Endothelial cell of umbilical vein (primary cell): ENCODE data around the gene ARF1. TPM values are rescaled to one million over a fixed set of nuclear protein-coding genes. Genes with fewer than 3 reads are reported as not detected.

Experiments
- BruUV-seq: library from RNA; stranded (reverse); fragments of 400-500 nt; replicated peaks from 2 replicates; lab custom pipeline; 2021; lab: Mats Ljungman, UMichigan
- CTCF ChIA-PET: fragments of 300-600, 350-600 bp; sonication (Branson Sonifier 250); formaldehyde crosslinking; loops from one replicate; lab custom pipeline; 2021; ENCODE audit warnings: antibody characterized with exemption, inconsistent platforms; lab: Charles Lee
- POLR2A ChIA-PET: fragments of 300-600, 350-600 bp; sonication (Branson Sonifier 250); formaldehyde crosslinking; loops from one replicate; lab custom pipeline; 2021; ENCODE audit warnings: antibody characterized with exemption, inconsistent platforms; lab: Charles Lee
- DNase-seq: peaks from one replicate; pipeline ENCODE4 v3.0.0-alpha.2; 2011; ENCODE audit warnings: low read depth, low spot score
- FAIRE-seq: peaks from 2 replicates; lab custom pipeline; 2011; peaks lifted over from hg19 to GRCh38; lab: Jason Lieb, UNC
- H2AFZ ChIP-seq: 2 replicates; pipeline ENCODE4 v1.6.0; 2012; ENCODE audit warnings: low read depth, low read length, control low read depth, inconsistent platforms
- H3K27ac ChIP-seq: 2 replicates; pipeline ENCODE4 v1.5.1; 2011; ENCODE audit warnings: low read depth, mild to moderate bottlenecking, control low read depth, low read length, moderate library complexity; ENCODE audit not compliant: insufficient read depth
- H3K27me3 ChIP-seq, 2 experiments: 2 replicates each; pipeline versions ENCODE4 v1.6.0 to v1.6.1; 2011; ENCODE audit warnings: low read length in 2 of 2, mixed read lengths in 1 of 2; ENCODE audit not compliant: control insufficient read depth in 2 of 2, insufficient read depth in 2 of 2
- H3K36me3 ChIP-seq, 2 experiments: 2 replicates in 1 of 2; 3 replicates in 1 of 2; pipeline ENCODE4 v1.5.1; 2011; ENCODE audit warnings: low read length in 2 of 2, mild to moderate bottlenecking in 1 of 2, moderate library complexity in 1 of 2; ENCODE audit not compliant: control insufficient read depth in 2 of 2, insufficient read depth in 2 of 2; ENCODE audit errors: extremely low read depth in 1 of 2
- H3K4me1 ChIP-seq: 3 replicates; pipeline ENCODE4 v1.5.1; 2011; ENCODE audit warnings: mild to moderate bottlenecking, low read length; ENCODE audit not compliant: control insufficient read depth, insufficient read depth; ENCODE audit errors: extremely low read depth
- H3K4me2 ChIP-seq: 2 replicates; pipeline ENCODE4 v1.6.1; 2011; ENCODE audit warnings: low read length, control low read depth, mixed read lengths; ENCODE audit not compliant: insufficient read depth
- H3K4me3 ChIP-seq, 3 experiments: fragments of 200-600 bp in 1 of 3; sonication (generic), shearing (Covaris generic) in 1 of 3; replicated peaks in 1 of 3; 2 replicates each; pipeline ENCODE4 v1.5.1; 2011 to 2016; ENCODE audit warnings: control low read depth in 3 of 3, low read length in 3 of 3, mild to moderate bottlenecking in 2 of 3, inconsistent platforms in 1 of 3, low read depth in 1 of 3, moderate library complexity in 1 of 3; ENCODE audit not compliant: insufficient read depth in 1 of 3
- H3K79me2 ChIP-seq: 2 replicates; pipeline ENCODE4 v1.6.0; 2012; ENCODE audit warnings: low read length, inconsistent platforms; ENCODE audit not compliant: control insufficient read depth, insufficient read depth
- H3K9ac ChIP-seq: replicated peaks from 2 replicates; pipeline ENCODE3; 2011; ENCODE audit warnings: low read length, control low read depth; ENCODE audit not compliant: insufficient read depth; ENCODE audit errors: extremely low read depth
- H3K9me1 ChIP-seq: replicated peaks from 3 replicates; pipeline ENCODE4 v1.6.0; 2011; ENCODE audit warnings: mild to moderate bottlenecking, low read length; ENCODE audit not compliant: control insufficient read depth, insufficient read depth; ENCODE audit errors: extremely low read depth
- H3K9me3 ChIP-seq: replicated peaks from 2 replicates; pipeline ENCODE4 v1.5.1; 2012; ENCODE audit warnings: low read length, inconsistent platforms; ENCODE audit not compliant: control insufficient read depth, insufficient read depth
- H4K20me1 ChIP-seq: replicated peaks from 2 replicates; pipeline ENCODE3; 2011; ENCODE audit warnings: mild to moderate bottlenecking, low read length; ENCODE audit not compliant: control insufficient read depth, insufficient read depth; ENCODE audit errors: extremely low read depth
- CTCF ChIP-seq, 2 donors: IDR thresholded peaks; 1 replicate in 1 of 2; 2 replicates in 1 of 2; pipeline ENCODE4 v1.5.1; 2011; ENCODE audit warnings: low read length in 2 of 2, mild to moderate bottlenecking in 2 of 2, moderate library complexity in 2 of 2, control low read depth in 1 of 2, inconsistent platforms in 1 of 2, low read depth in 1 of 2; ENCODE audit not compliant: insufficient read depth in 1 of 2; ENCODE audit errors: extremely low read depth in 1 of 2
- EZH2 ChIP-seq: IDR thresholded peaks from 2 replicates; pipeline ENCODE4 v1.6.1; 2012; ENCODE audit warnings: borderline replicate concordance, low read depth, mild to moderate bottlenecking, moderate library complexity, low read length, inconsistent platforms; ENCODE audit not compliant: severe bottlenecking
- FOS ChIP-seq: IDR thresholded peaks from 2 replicates; pipeline ENCODE4 v1.6.1; 2011; ENCODE audit warnings: mild to moderate bottlenecking, low read length, moderate library complexity, borderline replicate concordance; ENCODE audit not compliant: insufficient read depth
- GATA2 ChIP-seq: IDR thresholded peaks from 2 replicates; pipeline ENCODE4 v1.7.0; 2011; ENCODE audit warnings: low read depth, mild to moderate bottlenecking, moderate library complexity, mixed read lengths, low read length; ENCODE audit not compliant: insufficient read length, insufficient read depth
- JUN ChIP-seq: IDR thresholded peaks from 2 replicates; pipeline ENCODE4 v1.6.1; 2011; ENCODE audit warnings: borderline replicate concordance, low read depth; ENCODE audit not compliant: insufficient read length, insufficient read depth
- MAX ChIP-seq: IDR thresholded peaks from 2 replicates; pipeline ENCODE4 v1.6.1; 2011; ENCODE audit not compliant: insufficient read depth, insufficient read length
- MYC ChIP-seq: IDR thresholded peaks from one replicate; pipeline ENCODE4 v1.6.1; 2011; ENCODE audit warnings: mild to moderate bottlenecking, low read depth, low read length
- POLR2A ChIP-seq: IDR thresholded peaks from 2 replicates; pipeline ENCODE4 v1.6.1; 2012; ENCODE audit warnings: low read depth, mild to moderate bottlenecking, control low read depth, low read length
- POLR2AphosphoS5 ChIP-seq: IDR thresholded peaks from 2 replicates; pipeline ENCODE4 v1.6.1; 2012; ENCODE audit warnings: low read depth, mild to moderate bottlenecking, control low read depth, low read length, moderate library complexity; ENCODE audit not compliant: insufficient read depth
- dilution Hi-C: fragments of 300-500 bp; cut with MboI; formaldehyde crosslinking; loops from one replicate; pipeline ENCODE4 v1.15.0; 2019; ENCODE audit warnings: low sequenced_read_pairs; ENCODE audit not compliant: extremely low pct_ligation_motif_present
- intact Hi-C: fragments of 100-400 bp; cut with micrococcal nuclease; formaldehyde crosslinking; loops from one replicate; pipeline ENCODE4 v1.10.0; 2022
- polyA plus RNA-seq, 4 experiments: library from polyadenylated mRNA; depleted of rRNA in 3 of 4; stranded (reverse) in 3 of 4; unstranded in 1 of 4; fragments of >200 nt; gene quantifications; 2 replicates each; pipeline versions ENCODE4 v1.2.1 to v1.2.3, GENCODE V29; 2011 to 2012; ENCODE audit warnings: missing spikeins in 1 of 4
- total RNA-seq: library from RNA; stranded (reverse); gene quantifications from 2 replicates; pipeline ENCODE4 v1.2.3, GENCODE V29; 2021

ARF1 gene
- total and polyA plus RNA-seq, 2 donors (not counting 3 experiments of a cell fraction or from before 2014, with no cell fraction given) = 499 to 844 TPM

GRCh38 chr1:228147151-228147693 is 64.7 kb downstream of the ARF1 start:
- no peak overlapping the region for H3K9ac ChIP-seq
- H3K9me3 ChIP-seq = no peaks in the 10 kb centered on the region
- H2AFZ ChIP-seq = no peak overlapping the region
- FAIRE-seq = no peak
- no peak overlapping the region for H3K4me3 ChIP-seq
- H3K79me2 ChIP-seq = peaks cover 50% of the 10 kb centered on the region
- H3K27me3 ChIP-seq = no peaks in the 10 kb centered on the region
- peaks cover 23% of the 10 kb centered on the region for H3K4me1 ChIP-seq
- BruUV-seq = no TSS peak
- no peak overlapping the region for H3K27ac ChIP-seq
- peaks cover 0 to 16% of the 10 kb centered on the region in 2 experiments for H3K36me3 ChIP-seq
- CTCF ChIA-PET = no interaction called here
- DNase-seq = no peak
- POLR2A ChIA-PET = no interaction called here
- dilution Hi-C loops (no loop called here), intact Hi-C loops (no loop called here)
- H4K20me1 ChIP-seq = no peaks in the 10 kb centered on the region
- no peak overlapping the region for H3K4me2 ChIP-seq
- no peak for TF ChIP-seq MAX
- TF ChIP-seq CTCF (IDR thresholded peaks at IDR 0.05; ENCODE audit: extremely low read depth in 1 of 2, insufficient read depth in 1 of 2, low read depth in 1 of 2, low read length in 2 of 2) = no peak
- TF ChIP-seq GATA2 = no peak
- TF ChIP-seq POLR2AphosphoS5 = no peak
- TF ChIP-seq JUN = no peak
- no peak for TF ChIP-seq POLR2A
- TF ChIP-seq MYC = no peak
- no peak for TF ChIP-seq EZH2
- TF ChIP-seq FOS = no peak
- H3K9me1 ChIP-seq = no peaks in the 10 kb centered on the region
